HCT116 (cell line): ENCODE data around the gene SLAIN1.

Experiments used
- MAX ChIP-seq: IDR thresholded peaks from 2 replicates; pipeline ENCODE4 v1.6.1; 2012
- ZNF274 ChIP-seq: fragments of 200-500 bp; sonication (Bioruptor generic); IDR thresholded peaks from 2 replicates; pipeline ENCODE4 v1.6.1; 2014; ENCODE audit warnings: mild to moderate bottlenecking, low read depth, low read length, inconsistent platforms
- TF ChIP-seq, protein P1 (sequence below), 3 experiments: fragments of 200-600 bp in 1 of 3; sonication (generic) in 1 of 3; IDR thresholded peaks in 2 of 3; conservative IDR thresholded peaks in 1 of 3; 2 replicates each; pipeline ENCODE4 v1.5.1; 2012 to 2017; ENCODE audit warnings: low read depth in 2 of 3, low read length in 2 of 3, antibody characterized with exemption in 1 of 3, borderline replicate concordance in 1 of 3, control low read depth in 1 of 3, mild to moderate bottlenecking in 1 of 3, mixed read lengths in 1 of 3, mixed run types in 1 of 3, moderate library complexity in 1 of 3; ENCODE audit not compliant: insufficient read depth in 1 of 3

- TF ChIP-seq, protein P1, sequence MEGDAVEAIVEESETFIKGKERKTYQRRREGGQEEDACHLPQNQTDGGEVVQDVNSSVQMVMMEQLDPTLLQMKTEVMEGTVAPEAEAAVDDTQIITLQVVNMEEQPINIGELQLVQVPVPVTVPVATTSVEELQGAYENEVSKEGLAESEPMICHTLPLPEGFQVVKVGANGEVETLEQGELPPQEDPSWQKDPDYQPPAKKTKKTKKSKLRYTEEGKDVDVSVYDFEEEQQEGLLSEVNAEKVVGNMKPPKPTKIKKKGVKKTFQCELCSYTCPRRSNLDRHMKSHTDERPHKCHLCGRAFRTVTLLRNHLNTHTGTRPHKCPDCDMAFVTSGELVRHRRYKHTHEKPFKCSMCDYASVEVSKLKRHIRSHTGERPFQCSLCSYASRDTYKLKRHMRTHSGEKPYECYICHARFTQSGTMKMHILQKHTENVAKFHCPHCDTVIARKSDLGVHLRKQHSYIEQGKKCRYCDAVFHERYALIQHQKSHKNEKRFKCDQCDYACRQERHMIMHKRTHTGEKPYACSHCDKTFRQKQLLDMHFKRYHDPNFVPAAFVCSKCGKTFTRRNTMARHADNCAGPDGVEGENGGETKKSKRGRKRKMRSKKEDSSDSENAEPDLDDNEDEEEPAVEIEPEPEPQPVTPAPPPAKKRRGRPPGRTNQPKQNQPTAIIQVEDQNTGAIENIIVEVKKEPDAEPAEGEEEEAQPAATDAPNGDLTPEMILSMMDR (IDR thresholded peaks at IDR 0.05 in 2 of 3, conservative IDR thresholded peaks at IDR 0.05 in 1 of 3; ENCODE audit: borderline replicate concordance in 1 of 3, insufficient read depth in 1 of 3, low read depth in 2 of 3, low read length in 2 of 3), result no peak
- no peak for TF ChIP-seq MAX
- TF ChIP-seq ZNF274, result no peak
Observed at GRCh38 chr13:77737583-77738200, 40.2 kb downstream of the SLAIN1 start.
